SHP77 treated with DMSO at 0.1 percent for 48 hours (cell line): Measurements from ENCODE around the gene NFXL1.

ENCODE experiments used
- DNase-seq: peaks from one replicate; lab custom pipeline; 2025; lab: John Stamatoyannopoulos, UW

NFXL1 gene

DNA sequence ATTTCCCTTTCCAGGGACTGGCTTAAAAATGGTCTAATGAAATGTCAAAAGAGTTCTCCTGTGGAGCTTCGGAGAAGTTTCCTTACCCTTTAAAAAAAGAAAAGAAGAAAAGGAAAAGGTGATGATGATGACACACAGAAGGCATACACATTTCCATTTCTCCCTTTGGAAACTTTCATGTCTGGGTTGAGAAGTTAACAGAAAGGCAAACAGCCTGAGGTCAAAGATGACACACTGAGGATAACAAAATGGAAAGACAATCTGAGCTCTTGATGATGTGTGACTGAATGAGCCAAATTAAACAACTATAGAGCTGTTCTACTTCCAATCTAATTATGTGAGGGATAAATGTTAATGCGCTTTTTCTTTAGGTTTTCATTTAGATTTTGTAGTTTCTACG is 32.2 kb downstream of the NFXL1 start:
- no peak for DNase-seq

DNA sequence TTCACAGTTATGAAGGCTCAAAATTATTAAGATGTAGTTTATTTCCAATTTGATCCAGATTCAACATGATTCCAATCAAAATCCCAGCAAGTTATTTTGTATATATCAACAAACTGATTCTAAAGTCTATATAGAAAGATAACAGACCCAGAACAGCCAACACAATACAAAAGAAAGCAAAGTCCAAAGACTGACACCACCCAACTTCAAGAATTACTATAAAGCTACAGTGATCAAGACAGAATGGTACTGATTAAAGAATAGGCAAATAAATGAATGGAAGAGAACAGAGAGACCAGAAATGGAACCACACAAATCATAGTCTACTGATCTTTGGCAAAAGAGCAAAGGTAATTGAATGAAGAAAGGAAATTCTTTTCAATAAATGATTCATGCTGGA is 34.9 kb downstream of the NFXL1 start:
- no peak for DNase-seq

DNA sequence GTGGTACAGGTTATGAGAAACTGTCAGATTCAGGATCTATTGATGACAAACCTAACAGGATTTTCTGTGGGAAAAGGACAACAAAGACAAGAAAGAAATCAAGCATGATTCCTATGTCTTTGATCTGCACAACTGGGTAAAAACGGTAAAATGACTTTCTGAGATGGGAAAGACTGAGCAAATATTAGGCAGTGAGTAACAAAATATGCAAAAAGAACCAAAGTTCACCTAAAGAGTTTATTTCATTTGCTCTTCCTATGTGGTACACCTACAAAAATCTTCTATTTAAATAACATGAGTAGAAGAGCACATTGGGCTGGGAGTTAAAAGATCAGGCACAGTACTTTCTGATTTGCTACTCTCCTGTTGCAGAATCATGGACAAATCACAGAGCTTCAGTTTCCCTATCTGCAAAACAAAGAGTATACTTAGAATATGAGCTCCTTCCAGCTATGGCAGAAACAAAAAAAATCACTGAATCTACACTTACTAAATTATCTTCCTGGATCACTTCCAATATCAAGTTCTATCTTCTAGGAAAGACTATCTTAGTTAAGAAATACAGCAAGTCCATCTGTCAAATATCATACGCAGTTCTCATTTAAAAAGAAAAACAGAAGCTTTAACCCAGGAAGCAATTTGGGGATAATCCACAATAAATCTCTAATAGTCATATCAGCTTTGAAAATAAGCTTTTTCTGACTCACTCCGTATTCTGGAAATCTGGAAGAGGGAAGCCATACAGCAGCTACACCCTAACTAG is 37.4 kb downstream of the NFXL1 start:
- no peak for DNase-seq

DNA sequence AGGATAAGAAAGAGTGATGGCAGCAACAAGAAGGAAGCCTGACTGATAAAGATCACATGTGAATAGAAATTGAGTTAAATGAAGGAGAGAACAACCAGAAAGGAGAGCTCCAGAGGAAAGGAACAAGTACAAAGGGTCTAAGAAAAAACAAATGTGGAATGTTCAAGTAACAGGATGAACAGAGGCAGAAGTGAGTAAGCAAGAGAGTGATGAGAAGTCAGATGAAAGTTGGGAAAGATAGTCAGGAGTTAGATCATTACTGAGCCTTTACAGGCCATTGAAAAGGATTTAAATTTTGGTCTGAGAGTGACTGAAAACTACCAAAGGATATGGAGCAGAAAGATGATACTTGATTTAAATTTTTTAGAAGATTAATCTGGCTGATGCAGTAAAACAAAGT is 38.1 kb downstream of the NFXL1 start:
- DNase-seq = no peak

DNA sequence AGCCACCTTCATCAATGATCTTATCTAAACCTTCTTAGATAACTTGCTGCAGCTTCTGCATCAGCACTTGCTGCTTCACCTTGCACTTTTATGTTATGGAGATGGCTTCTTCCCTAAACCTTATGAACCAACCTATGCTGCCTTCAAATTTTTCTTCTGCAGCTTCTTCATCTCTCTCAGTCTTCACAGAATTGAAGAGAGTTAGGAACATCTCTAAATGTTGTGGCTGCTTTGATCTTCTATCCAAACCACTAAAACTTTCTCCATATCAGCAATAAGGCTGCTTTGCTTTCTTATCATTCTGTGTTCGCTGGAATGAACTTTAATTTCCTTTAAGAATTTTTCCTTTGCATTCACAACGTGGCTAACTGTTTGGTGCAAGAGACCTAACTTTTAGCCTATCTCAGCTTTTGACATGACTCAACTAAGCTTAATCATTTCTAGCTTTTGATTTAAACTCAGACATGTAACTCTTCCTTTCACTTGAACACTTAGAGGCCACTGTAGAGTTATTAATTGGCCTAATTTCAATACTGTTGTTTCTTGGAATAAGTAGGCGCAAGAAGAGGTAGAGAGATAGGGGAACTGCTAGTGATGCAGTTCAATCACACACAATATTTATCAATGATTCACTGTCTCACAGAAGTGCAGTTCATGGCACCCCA is 40.4 kb downstream of the NFXL1 start:
- DNase-seq = no peak

DNA sequence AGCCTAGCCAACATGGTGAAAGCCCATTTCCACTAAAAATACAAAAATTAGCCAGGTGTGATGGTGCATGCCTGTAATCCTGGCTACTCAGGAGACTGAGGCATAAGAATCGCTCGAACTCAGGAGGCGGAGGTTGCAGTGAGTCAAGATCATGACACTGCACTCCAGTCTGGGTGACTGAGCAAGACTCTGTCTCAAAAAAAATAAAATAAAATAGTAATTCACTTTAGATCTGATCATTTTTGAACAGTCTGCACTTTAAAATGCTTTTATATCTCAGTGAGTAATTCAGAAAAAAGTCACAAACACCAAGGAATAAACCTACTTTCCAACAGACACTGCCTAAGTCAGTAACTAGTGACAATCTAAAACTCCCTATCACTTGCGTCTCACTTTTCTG is 50.9 kb downstream of the NFXL1 start:
- no peak for DNase-seq

DNA sequence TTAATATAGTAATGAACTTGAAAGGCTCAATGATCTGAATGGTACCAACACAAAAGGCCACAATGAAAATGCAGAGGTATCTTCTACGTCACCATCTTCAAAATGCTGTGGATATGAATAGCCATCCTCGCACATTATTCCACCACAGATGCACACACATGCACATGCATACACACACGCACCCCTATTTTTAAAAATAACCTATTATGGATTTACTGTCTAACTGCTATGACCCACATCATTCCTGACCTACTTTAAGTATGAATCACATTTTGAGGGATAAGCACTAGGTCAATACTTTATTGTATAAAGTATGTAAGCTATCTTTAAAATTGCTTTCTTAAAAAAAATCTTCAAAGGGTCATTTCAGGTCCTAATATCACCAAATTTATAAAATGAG is 52.1 kb downstream of the NFXL1 start:
- no peak for DNase-seq

DNA sequence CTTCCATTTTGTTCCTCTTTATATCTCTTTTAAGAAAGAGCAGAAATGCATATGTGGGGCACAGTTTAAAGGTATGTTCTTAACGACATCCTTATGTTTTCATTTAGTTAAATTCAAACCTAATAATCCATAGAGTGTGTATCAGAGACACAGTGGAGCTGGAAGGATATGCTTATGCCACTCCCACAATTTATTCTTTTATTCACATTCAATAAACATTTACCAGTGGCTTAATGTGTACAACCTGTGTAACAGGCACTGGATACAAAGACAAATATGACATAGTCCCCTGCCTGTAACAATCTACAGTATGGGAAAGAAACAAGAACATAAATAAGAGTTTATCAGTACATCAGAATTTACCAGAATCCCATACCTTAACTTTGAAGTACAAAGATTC is 54.1 kb downstream of the NFXL1 start:
- no peak for DNase-seq

DNA sequence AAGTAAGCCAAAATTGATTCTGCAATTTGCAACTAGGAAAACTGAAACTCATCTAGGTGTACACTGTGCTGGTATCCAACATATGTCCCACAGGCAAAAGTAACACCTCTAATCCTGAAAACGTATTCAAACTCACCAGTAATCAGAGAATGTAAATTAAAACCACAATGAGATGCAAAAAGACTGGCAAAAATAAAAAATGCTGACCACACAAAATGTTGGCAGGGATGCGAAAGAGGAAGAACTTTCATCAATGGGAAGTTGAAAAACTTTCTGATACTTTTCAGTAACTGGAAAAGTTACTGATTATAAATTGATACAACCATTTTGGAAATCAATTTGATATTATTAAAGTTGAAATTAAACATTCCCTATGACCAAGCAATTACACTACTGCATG is 56.4 kb downstream of the NFXL1 start:
- no peak for DNase-seq

DNA sequence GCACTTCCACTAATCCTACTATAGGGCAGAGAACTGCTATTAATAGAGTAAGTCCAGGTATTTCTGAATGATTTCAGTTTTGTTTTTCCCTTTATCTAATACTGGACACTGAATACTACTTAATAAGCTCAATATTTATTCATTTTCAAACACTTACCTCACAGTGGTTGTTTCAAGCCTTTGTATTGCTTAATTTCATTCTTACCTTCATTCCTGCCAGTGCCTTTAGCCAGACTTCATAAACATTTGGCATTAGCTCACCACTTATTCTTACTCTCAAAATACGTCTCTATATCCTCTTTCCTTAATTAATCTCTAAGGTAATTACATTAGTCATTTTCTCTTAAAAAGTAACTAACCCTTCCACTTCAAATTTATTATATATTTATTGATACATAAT is 57.7 kb downstream of the NFXL1 start:
- DNase-seq = no peak

DNA sequence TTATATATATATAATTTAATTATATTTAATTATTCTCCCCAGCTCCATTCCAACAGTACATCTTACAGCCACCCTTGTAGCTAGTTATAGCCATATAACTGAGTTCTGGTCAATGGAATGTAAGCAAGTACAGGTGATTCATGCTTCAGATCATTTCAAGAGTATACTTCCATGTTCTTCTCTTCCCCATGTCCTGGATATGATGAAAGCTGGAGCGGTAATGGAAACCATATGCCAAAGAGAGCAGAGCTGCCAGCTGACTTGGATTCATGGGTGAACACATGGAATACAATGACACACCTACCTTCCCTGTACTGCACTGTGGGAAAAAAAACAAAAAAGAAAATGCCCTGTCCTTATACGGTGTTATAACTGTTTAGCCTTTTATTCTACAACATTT is 59.0 kb downstream of the NFXL1 start:
- no peak for DNase-seq

DNA sequence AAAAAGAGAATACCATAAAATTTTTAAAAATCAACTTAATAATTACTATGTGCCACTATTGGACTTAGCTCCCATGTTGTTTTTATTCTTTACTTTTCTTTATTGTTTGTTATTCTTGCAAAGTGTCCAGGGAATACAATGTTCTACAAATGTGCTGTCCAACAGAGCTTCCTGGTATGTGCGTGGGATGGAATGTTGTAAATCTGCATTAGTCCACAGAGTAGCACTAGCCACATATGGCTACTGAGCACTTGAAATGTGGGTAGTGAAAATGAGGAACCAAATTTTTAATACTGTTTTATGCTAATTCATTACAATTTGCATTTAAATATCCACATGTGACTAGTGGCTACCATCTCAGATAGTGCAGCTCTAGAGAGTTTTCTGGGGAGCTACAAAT is 62.2 kb downstream of the NFXL1 start:
- DNase-seq = no peak

DNA sequence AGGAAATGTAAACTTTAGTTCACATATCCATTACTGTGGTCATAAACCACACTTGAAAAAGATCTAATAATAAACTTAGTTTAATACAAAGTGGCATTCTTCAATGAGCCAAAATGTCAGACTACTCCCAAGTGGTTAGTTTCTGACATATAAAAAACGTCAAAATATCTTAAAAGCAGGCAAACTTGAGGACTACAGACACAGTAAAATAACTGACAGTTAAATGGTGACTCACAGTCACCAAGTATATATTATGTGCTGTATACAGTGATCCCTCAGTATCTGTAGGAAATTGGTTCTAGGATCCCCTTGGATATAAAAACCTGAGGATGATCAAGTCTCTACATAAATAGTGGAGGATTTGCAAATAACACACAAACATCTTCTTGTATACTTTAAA is 64.9 kb downstream of the NFXL1 start:
- DNase-seq = no peak

DNA sequence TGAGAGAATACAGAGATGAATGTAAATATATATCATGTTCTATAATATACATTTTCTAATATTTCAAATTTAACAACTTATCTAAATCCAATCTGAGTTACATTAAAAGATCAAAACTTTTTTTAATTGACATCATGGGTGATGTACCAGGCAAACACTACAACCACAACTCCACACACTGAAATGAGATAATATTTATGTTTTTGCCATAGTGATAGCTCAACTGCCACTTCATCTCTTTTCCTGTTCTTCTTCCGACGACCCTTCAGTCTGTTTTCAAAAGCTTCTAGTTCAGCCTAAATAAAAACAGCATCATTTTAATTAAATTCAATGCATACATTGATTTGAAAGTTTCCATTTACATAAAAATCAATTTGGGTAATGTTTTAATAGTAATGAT is 66.3 kb downstream of the NFXL1 start:
- no peak for DNase-seq

DNA sequence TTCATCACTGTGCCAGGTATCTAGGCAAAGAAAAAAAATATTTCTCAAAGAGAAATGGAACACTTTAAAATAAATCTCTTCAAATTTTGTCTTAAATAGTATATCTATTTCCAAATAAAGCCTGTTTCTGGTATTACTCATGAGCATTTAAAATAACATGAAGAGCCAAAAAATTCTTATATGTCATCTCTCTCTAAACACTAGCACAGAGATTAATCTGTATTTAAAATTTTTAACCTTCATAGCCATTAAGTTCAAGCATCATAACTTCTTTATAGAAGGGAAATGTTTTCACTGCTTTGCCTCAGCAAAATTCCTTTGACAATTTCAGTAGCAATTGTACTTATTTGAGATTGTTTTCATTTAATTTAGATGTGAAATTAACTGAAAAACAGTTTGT is 71.4 kb downstream of the NFXL1 start:
- no peak for DNase-seq

DNA sequence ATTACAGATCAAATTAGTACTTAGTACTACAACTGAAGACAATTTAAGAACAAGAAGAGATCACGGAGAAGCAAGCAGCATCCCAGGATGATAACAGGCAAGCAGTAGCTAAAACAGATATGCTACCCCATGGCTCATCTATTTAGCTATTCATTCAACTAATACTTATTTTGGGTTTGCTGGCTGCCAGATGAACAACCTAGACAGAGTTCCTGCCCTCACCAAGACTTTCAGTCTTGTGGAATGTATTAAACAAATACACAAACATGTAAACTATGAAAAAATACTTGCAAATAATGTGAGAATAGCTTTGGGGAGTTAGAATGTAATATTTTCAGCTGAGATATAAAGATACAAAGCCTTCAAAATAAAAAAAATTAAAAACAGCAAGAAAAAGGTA is 74.1 kb downstream of the NFXL1 start:
- no peak for DNase-seq

DNA sequence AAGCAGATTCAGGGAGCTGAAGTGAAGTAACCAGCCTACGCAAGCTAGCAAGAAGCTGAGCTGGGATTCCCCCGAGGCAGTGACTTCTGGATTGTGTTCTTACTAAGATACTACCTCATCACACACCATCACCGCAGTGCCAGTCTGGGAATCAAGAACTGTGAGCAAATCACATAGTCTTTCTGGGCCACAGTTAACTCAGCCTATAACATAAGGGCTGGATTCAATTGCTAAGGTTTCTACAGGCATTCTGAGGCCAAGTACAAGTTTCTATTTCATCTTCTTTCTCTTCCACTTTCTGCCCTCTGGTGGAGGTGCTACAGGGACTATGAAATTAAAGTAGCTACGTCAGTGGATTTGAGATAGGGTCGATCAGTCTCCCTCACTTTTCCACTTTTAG is 75.1 kb downstream of the NFXL1 start:
- no peak for DNase-seq

DNA sequence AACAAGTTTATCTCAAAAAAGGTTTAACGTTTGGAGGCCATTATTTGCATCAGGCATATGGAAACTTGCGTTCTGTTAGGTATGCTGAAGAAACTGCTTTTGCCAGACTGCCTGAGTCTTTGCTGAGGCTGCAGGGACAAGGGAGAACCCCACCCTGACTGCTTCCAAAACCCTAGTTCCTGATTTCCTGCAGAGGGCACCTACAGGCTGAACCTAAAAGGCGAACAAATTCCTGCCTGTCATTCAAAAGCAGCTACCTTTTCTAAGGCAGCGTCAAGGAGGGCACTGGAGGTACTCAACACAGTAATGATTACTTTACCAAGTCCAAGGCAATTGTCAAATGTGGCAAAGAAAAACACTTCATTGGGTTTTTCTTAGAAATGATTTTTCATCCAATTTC is 75.9 kb downstream of the NFXL1 start:
- DNase-seq = no peak

DNA sequence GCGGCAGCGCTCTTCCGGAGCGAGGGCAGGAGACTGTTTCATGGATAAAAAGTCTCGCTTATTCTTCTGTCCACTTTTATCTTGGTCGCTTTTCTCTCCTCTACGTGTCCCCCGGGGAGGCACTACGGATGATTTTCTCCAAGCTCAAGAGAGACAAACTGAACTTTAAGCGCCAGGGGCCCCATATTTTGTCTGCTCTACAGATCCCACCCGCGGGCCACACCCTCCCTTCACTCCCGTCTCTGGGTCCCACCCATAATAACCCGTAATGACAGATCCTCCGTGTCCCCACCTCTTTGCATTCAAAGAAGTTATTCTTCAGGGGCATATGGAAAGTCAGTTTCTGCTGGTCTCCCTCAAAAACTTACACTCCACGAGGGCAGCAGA is 76.5 kb downstream of the NFXL1 start, which contains the start of gene CORIN:
Gene CORIN, minus strand, starts transcription at position 160 of the 387 bp plus-strand sequence. Its CDS starts 118 bp downstream, at position 42.
- no peak for DNase-seq

DNA sequence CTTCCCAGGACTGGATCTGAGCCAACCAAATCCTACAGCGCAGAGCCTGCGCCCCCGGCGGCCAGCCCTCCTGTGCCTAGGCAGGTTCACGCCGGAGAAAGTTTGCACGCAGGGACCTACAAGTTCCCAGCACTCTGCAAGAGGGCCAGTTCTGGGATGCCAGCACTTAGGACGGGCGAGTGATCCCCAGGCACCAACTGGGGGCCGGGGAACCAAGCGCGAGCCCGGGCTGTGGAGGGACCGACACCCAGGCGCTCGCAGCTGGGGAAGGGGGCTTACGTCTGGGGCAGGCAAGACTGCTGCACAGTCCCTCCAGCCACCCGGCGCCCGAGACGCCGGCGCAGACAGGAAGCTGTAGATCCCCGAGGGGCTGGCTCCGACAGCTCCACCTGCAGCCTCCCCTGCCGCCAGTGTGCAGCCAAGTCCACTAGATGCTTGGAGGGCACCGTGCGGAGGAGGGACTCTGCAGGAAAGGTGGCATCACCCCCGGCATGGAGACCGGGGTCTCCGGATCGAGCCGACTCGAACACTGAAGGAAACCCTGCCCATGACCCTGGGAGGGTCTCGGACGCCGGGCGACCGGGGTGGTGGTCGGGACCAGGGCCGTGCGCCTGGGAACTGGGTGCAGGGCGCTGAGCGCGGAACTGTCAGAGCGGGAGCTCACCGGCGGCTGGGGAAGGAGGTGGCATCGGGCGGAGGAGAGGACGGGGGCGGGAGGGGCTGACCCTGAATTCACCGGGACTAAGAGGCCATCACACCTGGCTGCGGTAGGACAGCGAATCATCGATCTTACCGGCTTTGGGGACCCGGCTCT is 77.1 kb downstream of the NFXL1 start:
- no peak for DNase-seq

DNA sequence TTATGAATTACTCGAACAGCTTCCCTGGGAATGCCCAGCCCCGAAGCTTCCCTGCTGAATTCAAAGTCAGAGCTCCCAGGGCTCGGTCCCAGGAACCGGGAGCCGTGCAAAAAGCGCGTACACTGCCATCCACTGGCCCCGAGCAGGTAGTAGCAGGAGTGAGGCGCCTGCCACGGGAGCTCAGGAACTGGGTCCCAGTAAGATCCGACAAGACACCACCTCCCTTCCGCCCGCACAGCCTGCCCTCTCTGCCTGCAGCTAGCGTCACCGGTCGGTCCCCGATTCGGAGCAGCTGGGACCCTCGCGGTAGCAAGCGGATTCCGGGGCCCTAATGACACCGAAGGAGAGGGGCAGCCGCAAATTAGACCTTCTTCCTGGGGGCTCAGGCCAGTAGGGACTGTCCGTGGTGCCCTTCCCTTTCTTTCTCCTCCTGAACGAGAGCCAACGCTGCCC is 77.7 kb downstream of the NFXL1 start:
- DNase-seq = peak; percentile 42

DNA sequence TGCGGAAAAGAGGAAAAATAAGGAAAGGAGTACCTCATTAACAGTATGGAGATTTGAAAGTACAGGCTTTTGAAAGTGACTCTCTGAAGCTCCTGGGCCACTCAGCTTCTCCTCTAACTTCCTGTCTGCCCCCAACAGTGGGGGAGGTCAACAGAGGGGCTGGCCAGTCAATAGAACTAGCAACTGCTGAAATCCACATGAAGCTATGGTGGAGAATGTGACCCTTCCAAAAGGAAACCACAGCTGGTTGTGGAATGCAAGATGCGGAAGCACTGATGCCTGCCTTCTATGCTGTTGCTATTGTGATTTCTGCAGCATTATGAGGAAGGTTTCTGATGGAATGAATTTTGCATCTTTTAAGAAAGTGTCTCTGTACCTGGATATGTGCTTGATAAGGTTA is 78.9 kb downstream of the NFXL1 start:
- DNase-seq = no peak
